HCT116 (cell line): ENCODE results near the gene CLIC5. TPM values are rescaled to one million over a fixed set of nuclear protein-coding genes. Genes with fewer than 3 reads are reported as not detected.

ENCODE experiments used
- ATAC-seq: fragments of 200-7000 bp; cut with Tn5 transposase; 2 replicates; pipeline ENCODE4 v1.9.1; 2020; ENCODE audit warnings: mild to moderate bottlenecking, moderate library complexity
- BruUV-seq: library from RNA; stranded (reverse); fragments of 400-500 nt; replicated peaks from 2 replicates; lab custom pipeline; 2021; lab: Mats Ljungman, UMichigan
- CTCF ChIA-PET: fragments of 300-600 bp; sonication (Branson Sonifier 250); formaldehyde crosslinking; loops from one replicate; lab custom pipeline; 2021; ENCODE audit warnings: antibody characterized with exemption; lab: Charles Lee
- POLR2A ChIA-PET: fragments of 300-600, 350-600 bp; sonication (Branson Sonifier 250); formaldehyde crosslinking; loops from one replicate; lab custom pipeline; 2021; ENCODE audit warnings: antibody characterized with exemption; lab: Charles Lee
- RAD21 ChIA-PET, 2 experiments: fragments of 300-600 bp; sonication (Branson Sonifier 250); formaldehyde crosslinking; loops; one replicate each; lab custom pipeline; 2023; ENCODE audit warnings: low total read pairs in 2 of 2; ENCODE audit not compliant: uncharacterized antibody in 2 of 2, unreplicated experiment in 2 of 2, low non-redundant PET in 1 of 2; lab: Charles Lee
- DNase-seq: peaks from one replicate; pipeline ENCODE4 v3.0.0-alpha.2; 2010; ENCODE audit warnings: low read depth, low spot score
- H2AFZ ChIP-seq: fragments of 200-600 bp; shearing (Covaris generic), sonication (generic); 2 replicates; pipeline ENCODE4 v1.6.1; 2017; ENCODE audit warnings: low read depth, mixed run types, mixed read lengths, antibody characterized with exemption, low read length; ENCODE audit not compliant: poor library complexity, severe bottlenecking
- H3K27ac ChIP-seq: 2 replicates; pipeline ENCODE4 v1.5.1; 2012; ENCODE audit warnings: low read depth, low read length
- H3K27me3 ChIP-seq: fragments of 200-600 bp; sonication (generic); 2 replicates; pipeline ENCODE4 v1.6.1; 2016; ENCODE audit warnings: mixed run types, low read length, mixed read lengths; ENCODE audit not compliant: insufficient read depth
- H3K36me3 ChIP-seq, 2 experiments: fragments of 200-500 bp in 1 of 2; fragments of 200-600 bp in 1 of 2; sonication (Bioruptor generic) in 1 of 2; sonication (generic) in 1 of 2; 2 replicates each; pipeline versions ENCODE4 v1.5.1 to v1.6.1; 2014 to 2016; ENCODE audit warnings: low read length in 2 of 2, inconsistent platforms in 1 of 2, mixed read lengths in 1 of 2, mixed run types in 1 of 2; ENCODE audit not compliant: insufficient read depth in 2 of 2, control insufficient read depth in 1 of 2
- H3K4me1 ChIP-seq, 2 experiments: fragments of 200-600 bp in 1 of 2; sonication (generic) in 1 of 2; 2 replicates each; pipeline versions ENCODE4 v1.5.1 to v1.6.1; 2012 to 2017; ENCODE audit warnings: low read length in 2 of 2, inconsistent platforms in 1 of 2, mild to moderate bottlenecking in 1 of 2, mixed read lengths in 1 of 2, mixed run types in 1 of 2, moderate library complexity in 1 of 2; ENCODE audit not compliant: insufficient read depth in 2 of 2, control insufficient read depth in 1 of 2
- H3K4me2 ChIP-seq: fragments of 200-600 bp; sonication (generic); 2 replicates; pipeline ENCODE4 v1.6.1; 2017; ENCODE audit warnings: mixed run types, low read length, mixed read lengths
- H3K4me3 ChIP-seq, 2 experiments: fragments of 200-600 bp in 1 of 2; sonication (generic) in 1 of 2; replicated peaks in 1 of 2; 2 replicates each; pipeline ENCODE4 v1.5.1; 2011 to 2016; ENCODE audit warnings: low read length in 2 of 2, control low read depth in 1 of 2, low read depth in 1 of 2, mild to moderate bottlenecking in 1 of 2, mixed read lengths in 1 of 2, mixed run types in 1 of 2
- H3K79me2 ChIP-seq: fragments of 200-600 bp; sonication (generic); 2 replicates; pipeline ENCODE4 v1.6.1; 2017; ENCODE audit warnings: mild to moderate bottlenecking, mixed run types, low read length, moderate library complexity, mixed read lengths; ENCODE audit not compliant: insufficient read depth
- H3K9ac ChIP-seq: fragments of 200-600 bp; sonication (generic); 2 replicates; pipeline ENCODE4 v1.6.1; 2016; ENCODE audit warnings: low read length, mixed read lengths
- H3K9me2 ChIP-seq: fragments of 200-600 bp; sonication (generic), shearing (Covaris generic); 2 replicates; pipeline ENCODE4 v1.6.1; 2017; ENCODE audit warnings: mixed run types, mild to moderate bottlenecking, moderate library complexity; ENCODE audit not compliant: insufficient read depth
- H3K9me3 ChIP-seq, 2 experiments: fragments of 200-500 bp in 1 of 2; fragments of 200-600 bp in 1 of 2; sonication (Bioruptor generic) in 1 of 2; sonication (generic) in 1 of 2; 2 replicates each; pipeline ENCODE4 v1.6.1; 2014 to 2017; ENCODE audit warnings: low read length in 2 of 2, mixed read lengths in 2 of 2, inconsistent platforms in 1 of 2, low read depth in 1 of 2, mild to moderate bottlenecking in 1 of 2, mixed run types in 1 of 2, moderate library complexity in 1 of 2; ENCODE audit not compliant: control insufficient read depth in 1 of 2, insufficient read depth in 1 of 2
- H4K20me1 ChIP-seq: fragments of 200-600 bp; sonication (generic), shearing (Covaris generic); 2 replicates; pipeline ENCODE4 v1.6.1; 2017; ENCODE audit warnings: mixed run types, mild to moderate bottlenecking, moderate library complexity; ENCODE audit not compliant: insufficient read depth
- EGR1 ChIP-seq: IDR thresholded peaks from 2 replicates; pipeline ENCODE4 v1.6.1; 2012; ENCODE audit warnings: low read depth
- ELF1 ChIP-seq: IDR thresholded peaks from 2 replicates; pipeline ENCODE4 v1.6.1; 2012; ENCODE audit warnings: low read depth, borderline replicate concordance
- EZH2 ChIP-seq: fragments of 200-600 bp; sonication (generic); IDR thresholded peaks from 2 replicates; pipeline ENCODE4 v1.6.1; 2017; ENCODE audit warnings: antibody characterized with exemption, mixed run types
- FOSL1 ChIP-seq: IDR thresholded peaks from 2 replicates; pipeline ENCODE4 v1.6.1; 2012; ENCODE audit warnings: low read depth
- JUND ChIP-seq: IDR thresholded peaks from 2 replicates; pipeline ENCODE4 v1.6.1; 2012
- POLR2A ChIP-seq: IDR thresholded peaks from 2 replicates; pipeline ENCODE4 v1.7.0; 2011; ENCODE audit warnings: borderline replicate concordance; ENCODE audit not compliant: insufficient read depth, insufficient read length; ENCODE audit errors: extremely low read depth
- RAD21 ChIP-seq: IDR thresholded peaks from 2 replicates; pipeline ENCODE4 v1.6.1; 2012; ENCODE audit warnings: low read depth, mild to moderate bottlenecking
- TCF7L2 ChIP-seq: IDR thresholded peaks from 2 replicates; pipeline ENCODE4 v1.7.0; 2011; ENCODE audit warnings: borderline replicate concordance, inconsistent platforms; ENCODE audit not compliant: insufficient read depth, insufficient read length; ENCODE audit errors: extremely low read depth
- YY1 ChIP-seq: IDR thresholded peaks from 2 replicates; pipeline ENCODE4 v1.6.1; 2011; ENCODE audit warnings: low read length, low read depth, moderate library complexity, mild to moderate bottlenecking; ENCODE audit not compliant: insufficient replicate concordance; ENCODE audit errors: extremely low read depth
- ZFX ChIP-seq: fragments of 450-650 bp; IDR thresholded peaks from 2 replicates; pipeline ENCODE4 v1.6.1; 2017
- intact Hi-C: fragments of 100-400 bp; cut with micrococcal nuclease; formaldehyde crosslinking; loops from 2 replicates; pipeline ENCODE4 v1.10.0; 2022
- total RNA-seq: library from RNA; stranded (reverse); gene quantifications from one replicate; pipeline ENCODE4 v1.2.1, GENCODE V29; 2021; ENCODE audit not compliant: unreplicated experiment
- TF ChIP-seq, protein P1 (sequence below): IDR thresholded peaks from 2 replicates; pipeline ENCODE4 v1.6.1; 2012
- TF ChIP-seq, protein P2 (sequence below): IDR thresholded peaks from 2 replicates; pipeline ENCODE4 v1.6.1; 2011; ENCODE audit warnings: mild to moderate bottlenecking, low read length, moderate library complexity; ENCODE audit not compliant: insufficient replicate concordance; ENCODE audit errors: extremely low read depth
- TF ChIP-seq, protein P3 (sequence below): IDR thresholded peaks from 2 replicates; pipeline ENCODE4 v1.6.1; 2012; ENCODE audit warnings: low read depth

The CLIC5 gene
- total RNA-seq, 1 experiment from 2014 or later, result 0.20 TPM

DNA sequence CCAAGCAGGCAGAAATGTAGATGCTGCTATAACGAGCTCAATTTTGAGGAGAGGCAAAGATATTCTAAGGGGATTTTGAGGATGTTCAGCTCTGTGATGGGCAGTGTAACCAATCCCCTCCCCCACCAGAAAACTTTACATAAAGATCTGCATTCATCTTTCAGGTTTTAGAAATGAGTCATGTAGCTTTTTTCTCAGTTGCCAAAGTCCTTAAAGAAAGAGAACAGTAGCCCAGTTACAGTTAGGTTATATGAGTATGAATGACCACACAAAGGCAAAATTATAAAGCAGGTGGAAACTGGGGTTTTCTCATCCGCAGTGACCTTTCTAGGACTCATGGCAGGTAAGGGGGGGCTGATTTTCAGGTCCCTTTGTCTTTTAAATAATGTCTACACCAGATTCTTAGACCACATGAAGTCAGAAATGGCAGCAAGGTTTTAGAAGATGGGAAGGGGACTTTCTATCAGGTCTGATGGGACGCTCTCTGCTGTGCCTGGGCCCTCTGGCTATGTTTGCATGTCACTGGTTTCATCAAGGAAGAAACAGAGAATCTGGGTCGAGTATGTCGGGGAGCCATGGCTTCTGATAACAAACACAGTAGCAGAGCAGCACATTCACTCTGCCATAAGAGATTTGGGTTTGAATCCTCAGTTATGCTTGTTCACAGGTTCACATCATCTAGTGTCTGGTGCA lies 94.7 kb downstream of the CLIC5 start:
- DNase-seq (no peak), ATAC-seq (no peak)
- no peaks in the 10 kb centered on the region for H3K36me3 ChIP-seq
- no peaks in the 10 kb centered on the region for H3K9me2 ChIP-seq
- RAD21 ChIA-PET, result interaction anchor here in 1 of 2 experiments (1.9 kb wide), 1 partner anchor 1445 kb away, joined by 11 read pairs; no protein-coding TSS in a partner anchor
- CTCF ChIA-PET, result interaction anchor here (2.1 to 3.8 kb wide), 4 partner anchors 1264 to 1445 kb away, joined by 23 to 80 read pairs (median 55); no protein-coding TSS in a partner anchor
- no peaks in the 10 kb centered on the region for H3K27me3 ChIP-seq
- intact Hi-C loops, result loop anchor here (5.0 kb wide), 2 partner anchors 204 to 499 kb away; no protein-coding TSS in a partner anchor
- TF ChIP-seq YY1 (no peak), EZH2 (no peak), EGR1 (no peak), POLR2A (no peak), RAD21 (no peak), ZFX (no peak), TCF7L2 (no peak), FOSL1 (no peak), ELF1 (no peak), JUND (no peak)
- TF ChIP-seq, protein P1, sequence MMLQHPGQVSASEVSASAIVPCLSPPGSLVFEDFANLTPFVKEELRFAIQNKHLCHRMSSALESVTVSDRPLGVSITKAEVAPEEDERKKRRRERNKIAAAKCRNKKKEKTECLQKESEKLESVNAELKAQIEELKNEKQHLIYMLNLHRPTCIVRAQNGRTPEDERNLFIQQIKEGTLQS, result no peak
- TF ChIP-seq, protein P2, sequence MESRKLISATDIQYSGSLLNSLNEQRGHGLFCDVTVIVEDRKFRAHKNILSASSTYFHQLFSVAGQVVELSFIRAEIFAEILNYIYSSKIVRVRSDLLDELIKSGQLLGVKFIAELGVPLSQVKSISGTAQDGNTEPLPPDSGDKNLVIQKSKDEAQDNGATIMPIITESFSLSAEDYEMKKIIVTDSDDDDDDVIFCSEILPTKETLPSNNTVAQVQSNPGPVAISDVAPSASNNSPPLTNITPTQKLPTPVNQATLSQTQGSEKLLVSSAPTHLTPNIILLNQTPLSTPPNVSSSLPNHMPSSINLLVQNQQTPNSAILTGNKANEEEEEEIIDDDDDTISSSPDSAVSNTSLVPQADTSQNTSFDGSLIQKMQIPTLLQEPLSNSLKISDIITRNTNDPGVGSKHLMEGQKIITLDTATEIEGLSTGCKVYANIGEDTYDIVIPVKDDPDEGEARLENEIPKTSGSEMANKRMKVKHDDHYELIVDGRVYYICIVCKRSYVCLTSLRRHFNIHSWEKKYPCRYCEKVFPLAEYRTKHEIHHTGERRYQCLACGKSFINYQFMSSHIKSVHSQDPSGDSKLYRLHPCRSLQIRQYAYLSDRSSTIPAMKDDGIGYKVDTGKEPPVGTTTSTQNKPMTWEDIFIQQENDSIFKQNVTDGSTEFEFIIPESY, result no peak
- TF ChIP-seq, protein P3, sequence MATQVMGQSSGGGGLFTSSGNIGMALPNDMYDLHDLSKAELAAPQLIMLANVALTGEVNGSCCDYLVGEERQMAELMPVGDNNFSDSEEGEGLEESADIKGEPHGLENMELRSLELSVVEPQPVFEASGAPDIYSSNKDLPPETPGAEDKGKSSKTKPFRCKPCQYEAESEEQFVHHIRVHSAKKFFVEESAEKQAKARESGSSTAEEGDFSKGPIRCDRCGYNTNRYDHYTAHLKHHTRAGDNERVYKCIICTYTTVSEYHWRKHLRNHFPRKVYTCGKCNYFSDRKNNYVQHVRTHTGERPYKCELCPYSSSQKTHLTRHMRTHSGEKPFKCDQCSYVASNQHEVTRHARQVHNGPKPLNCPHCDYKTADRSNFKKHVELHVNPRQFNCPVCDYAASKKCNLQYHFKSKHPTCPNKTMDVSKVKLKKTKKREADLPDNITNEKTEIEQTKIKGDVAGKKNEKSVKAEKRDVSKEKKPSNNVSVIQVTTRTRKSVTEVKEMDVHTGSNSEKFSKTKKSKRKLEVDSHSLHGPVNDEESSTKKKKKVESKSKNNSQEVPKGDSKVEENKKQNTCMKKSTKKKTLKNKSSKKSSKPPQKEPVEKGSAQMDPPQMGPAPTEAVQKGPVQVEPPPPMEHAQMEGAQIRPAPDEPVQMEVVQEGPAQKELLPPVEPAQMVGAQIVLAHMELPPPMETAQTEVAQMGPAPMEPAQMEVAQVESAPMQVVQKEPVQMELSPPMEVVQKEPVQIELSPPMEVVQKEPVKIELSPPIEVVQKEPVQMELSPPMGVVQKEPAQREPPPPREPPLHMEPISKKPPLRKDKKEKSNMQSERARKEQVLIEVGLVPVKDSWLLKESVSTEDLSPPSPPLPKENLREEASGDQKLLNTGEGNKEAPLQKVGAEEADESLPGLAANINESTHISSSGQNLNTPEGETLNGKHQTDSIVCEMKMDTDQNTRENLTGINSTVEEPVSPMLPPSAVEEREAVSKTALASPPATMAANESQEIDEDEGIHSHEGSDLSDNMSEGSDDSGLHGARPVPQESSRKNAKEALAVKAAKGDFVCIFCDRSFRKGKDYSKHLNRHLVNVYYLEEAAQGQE, result no peak
- no peaks in the 10 kb centered on the region for H3K4me1 ChIP-seq
- H3K9ac ChIP-seq, result no peak overlapping the region
- no TSS peak for BruUV-seq
- no peak overlapping the region for H3K27ac ChIP-seq
- POLR2A ChIA-PET, result no interaction called here
- no peaks in the 10 kb centered on the region for H4K20me1 ChIP-seq
- no peaks in the 10 kb centered on the region for H3K79me2 ChIP-seq
- H3K9me3 ChIP-seq, result no peaks in the 10 kb centered on the region
- H2AFZ ChIP-seq, result no peak overlapping the region
- no peak overlapping the region for H3K4me3 ChIP-seq
- H3K4me2 ChIP-seq, result no peak overlapping the region
